Stimulated activated naive CD8-positive, alpha-beta T cell treated with anti-CD3 and anti-CD28 coated beads, Interleukin-15, amount 100 ng/mL, for 72 hours (primary cell): ENCODE data around the gene UNC5B.
"Not testable (repeated sequence)": the region's sequence is repeated elsewhere in the genome, so short reads cannot be mapped to it uniquely, and the experiment has no call there.

Experiments
- ATAC-seq: fragments of 150-1000 bp; cut with Tn5 transposase; 2 replicates; pipeline ENCODE4 v1.10.0; 2021; ENCODE audit warnings: mild to moderate bottlenecking, moderate library complexity
- DNase-seq, 2 donors: peaks; one replicate each; pipeline ENCODE4 v3.0.0; 2021 to 2022
- H3K27ac Mint-ChIP-seq, 2 donors: one replicate each; pipeline ENCODE4 v1.8.0; 2022; ENCODE audit warnings: mild to moderate bottlenecking in 2 of 2, mixed read lengths in 2 of 2, moderate library complexity in 2 of 2
- H3K27me3 Mint-ChIP-seq: one replicate; pipeline ENCODE4 v1.8.0; 2022; ENCODE audit warnings: mixed read lengths
- H3K4me1 Mint-ChIP-seq: one replicate; pipeline ENCODE4 v1.8.0; 2022; ENCODE audit warnings: mild to moderate bottlenecking, mixed read lengths
- H3K4me3 Mint-ChIP-seq, 2 donors: one replicate each; pipeline ENCODE4 v1.8.0; 2022; ENCODE audit warnings: mild to moderate bottlenecking in 2 of 2, mixed read lengths in 2 of 2, moderate library complexity in 1 of 2
- H3K9me3 Mint-ChIP-seq, 2 donors: one replicate each; pipeline ENCODE4 v1.8.0; 2022; ENCODE audit warnings: mixed read lengths in 2 of 2

Gene UNC5B

GRCh38 chr10:71293446-71294084 is 81.2 kb downstream of the UNC5B start:
- Mint-ChIP-seq H3K4me1 (no peaks in the 10 kb centered on the region), H3K4me3 (no peak overlapping the region), H3K27me3 (no peaks in the 10 kb centered on the region), H3K27ac (no peak overlapping the region), H3K9me3 (no peaks in the 10 kb centered on the region)
- DNase-seq (no peak), ATAC-seq (no peak)

GRCh38 chr10:71294091-71294561 is 81.8 kb downstream of the UNC5B start:
- DNase-seq (no peak), ATAC-seq (no peak)
- H3K27ac Mint-ChIP-seq = no peak overlapping the region
- H3K4me1 Mint-ChIP-seq = no peaks in the 10 kb centered on the region
- H3K27me3 Mint-ChIP-seq = peaks cover under 1% of the 10 kb centered on the region
- no peaks in the 10 kb centered on the region for H3K9me3 Mint-ChIP-seq
- H3K4me3 Mint-ChIP-seq = no peak overlapping the region

- H3K4me3 Mint-ChIP-seq = no peak overlapping the region
- no peaks in the 10 kb centered on the region for H3K9me3 Mint-ChIP-seq
- DNase-seq = no peak
- ATAC-seq = no peak
- no peak overlapping the region for H3K27ac Mint-ChIP-seq
- H3K27me3 Mint-ChIP-seq = peaks cover 8% of the 10 kb centered on the region
- no peaks in the 10 kb centered on the region for H3K4me1 Mint-ChIP-seq
These were observed 82.5 kb downstream of the UNC5B start for GRCh38 chr10:71294856-71295255.

GRCh38 chr10:71295641-71296040 is 83.3 kb downstream of the UNC5B start:
- Mint-ChIP-seq H3K9me3 (no peaks in the 10 kb centered on the region), H3K27me3 (peaks cover 8% of the 10 kb centered on the region), H3K4me1 (no peaks in the 10 kb centered on the region), H3K27ac (no peak overlapping the region), H3K4me3 (no peak overlapping the region)
- no peak for ATAC-seq
- DNase-seq = no peak

- Mint-ChIP-seq H3K27ac (peak overlapping the region in 1 of 2 donors; percentile 86), H3K4me3 (no peak overlapping the region), H3K4me1 (no peaks in the 10 kb centered on the region), H3K9me3 (no peaks in the 10 kb centered on the region), H3K27me3 (peaks cover 8% of the 10 kb centered on the region)
- DNase-seq (no peak), ATAC-seq (no peak)
These were observed 83.7 kb downstream of the UNC5B start for GRCh38 chr10:71296086-71296485.

- not testable (repeated sequence) for ATAC-seq, H3K4me3 Mint-ChIP-seq, H3K27ac Mint-ChIP-seq, H3K27me3 Mint-ChIP-seq, DNase-seq, H3K4me1 Mint-ChIP-seq, H3K9me3 Mint-ChIP-seq
These were observed 84.4 kb downstream of the UNC5B start for GRCh38 chr10:71296811-71297210.

- Mint-ChIP-seq H3K9me3 (no peaks in the 10 kb centered on the region), H3K27ac (no peak overlapping the region), H3K4me3 (no peak overlapping the region), H3K27me3 (peaks cover 14% of the 10 kb centered on the region), H3K4me1 (no peaks in the 10 kb centered on the region)
- ATAC-seq = no peak
- DNase-seq = no peak
These were observed 85.0 kb downstream of the UNC5B start for GRCh38 chr10:71297343-71297742.

- H3K4me1 Mint-ChIP-seq = no peaks in the 10 kb centered on the region
- H3K9me3 Mint-ChIP-seq = no peaks in the 10 kb centered on the region
- H3K4me3 Mint-ChIP-seq = no peak overlapping the region
- no peak for ATAC-seq
- no peak for DNase-seq
- H3K27ac Mint-ChIP-seq = no peak overlapping the region
- peaks cover 16% of the 10 kb centered on the region for H3K27me3 Mint-ChIP-seq
These were observed 86.9 kb downstream of the UNC5B start for GRCh38 chr10:71299071-71299785.

- Mint-ChIP-seq H3K4me1 (no peaks in the 10 kb centered on the region), H3K27ac (no peak overlapping the region), H3K9me3 (no peaks in the 10 kb centered on the region), H3K4me3 (no peak overlapping the region), H3K27me3 (peaks cover 16% of the 10 kb centered on the region)
- DNase-seq (no peak), ATAC-seq (peak; percentile 16)
These were observed 88.4 kb downstream of the UNC5B start for GRCh38 chr10:71300555-71301370.

GRCh38 chr10:71301371-71301916 is 89.1 kb downstream of the UNC5B start:
- peaks cover 16% of the 10 kb centered on the region for H3K27me3 Mint-ChIP-seq
- H3K4me1 Mint-ChIP-seq = no peaks in the 10 kb centered on the region
- DNase-seq (no peak), ATAC-seq (no peak)
- H3K27ac Mint-ChIP-seq = no peak overlapping the region
- H3K4me3 Mint-ChIP-seq = no peak overlapping the region
- no peaks in the 10 kb centered on the region for H3K9me3 Mint-ChIP-seq

- no peak overlapping the region for H3K27ac Mint-ChIP-seq
- no peaks in the 10 kb centered on the region for H3K4me1 Mint-ChIP-seq
- ATAC-seq (no peak), DNase-seq (no peak)
- peaks cover 16% of the 10 kb centered on the region for H3K27me3 Mint-ChIP-seq
- H3K4me3 Mint-ChIP-seq = no peak overlapping the region
- no peaks in the 10 kb centered on the region for H3K9me3 Mint-ChIP-seq
These were observed 90.1 kb downstream of the UNC5B start for GRCh38 chr10:71302451-71302850.

- DNase-seq (no peak), ATAC-seq (peak; percentile 75)
- Mint-ChIP-seq H3K9me3 (no peaks in the 10 kb centered on the region), H3K27me3 (peaks cover 16% of the 10 kb centered on the region), H3K4me1 (no peaks in the 10 kb centered on the region), H3K4me3 (no peak overlapping the region), H3K27ac (no peak overlapping the region)
These were observed 90.7 kb downstream of the UNC5B start for GRCh38 chr10:71302874-71303568.

- Mint-ChIP-seq H3K4me3 (no peak overlapping the region), H3K27ac (peak overlapping the region in 1 of 2 donors; percentile 77), H3K9me3 (no peaks in the 10 kb centered on the region), H3K27me3 (peaks cover 16% of the 10 kb centered on the region), H3K4me1 (no peaks in the 10 kb centered on the region)
- DNase-seq (no peak), ATAC-seq (no peak)
These were observed 91.2 kb downstream of the UNC5B start for GRCh38 chr10:71303569-71303907.

- peaks cover 16% of the 10 kb centered on the region for H3K27me3 Mint-ChIP-seq
- no peak overlapping the region for H3K4me3 Mint-ChIP-seq
- H3K9me3 Mint-ChIP-seq = no peaks in the 10 kb centered on the region
- ATAC-seq = no peak
- DNase-seq = no peak
- H3K27ac Mint-ChIP-seq = no peak overlapping the region
- H3K4me1 Mint-ChIP-seq = no peaks in the 10 kb centered on the region
These were observed 92.5 kb downstream of the UNC5B start for GRCh38 chr10:71304914-71305313.

- peaks cover 26% of the 10 kb centered on the region for H3K27me3 Mint-ChIP-seq
- ATAC-seq (no peak), DNase-seq (no peak)
- H3K4me3 Mint-ChIP-seq = no peak overlapping the region
- H3K9me3 Mint-ChIP-seq = no peaks in the 10 kb centered on the region
- no peaks in the 10 kb centered on the region for H3K4me1 Mint-ChIP-seq
- no peak overlapping the region for H3K27ac Mint-ChIP-seq
These were observed 94.6 kb downstream of the UNC5B start for GRCh38 chr10:71306979-71307378.
